Activated CD4-positive, alpha-beta T cell treated with anti-CD3 and anti-CD28 coated beads, Interleukin-2, amount 10 ng/mL, durations not matched to agents 7 days and 5 days (primary cell): ENCODE data around the gene IDUA. TPM values are rescaled to one million over a fixed set of nuclear protein-coding genes. Genes with fewer than 3 reads are reported as not detected.
A peak's percentile ranks its signal among the peaks of the same experiment; 100 is the strongest.

ENCODE experiments used
- CTCF ChIA-PET: fragments of 350-600 bp; sonication (Branson Sonifier 250); formaldehyde crosslinking; loops from one replicate; lab custom pipeline; 2021; ENCODE audit warnings: antibody characterized with exemption; lab: Charles Lee
- POLR2A ChIA-PET: fragments of 350-600 bp; sonication (Branson Sonifier 250); formaldehyde crosslinking; loops from one replicate; lab custom pipeline; 2021; ENCODE audit warnings: antibody characterized with exemption; lab: Charles Lee
- DNase-seq: peaks from one replicate; pipeline ENCODE4 v3.0.0-alpha.2; 2020
- H3K27ac Mint-ChIP-seq: one replicate; pipeline ENCODE4 v1.8.0; 2021; ENCODE audit warnings: mild to moderate bottlenecking, moderate library complexity, mixed read lengths
- H3K27me3 Mint-ChIP-seq: one replicate; pipeline ENCODE4 v1.8.0; 2021; ENCODE audit warnings: mixed read lengths
- H3K36me3 Mint-ChIP-seq: one replicate; pipeline ENCODE4 v1.8.0; 2021; ENCODE audit warnings: low read depth, mixed read lengths
- H3K4me1 Mint-ChIP-seq: one replicate; pipeline ENCODE4 v1.8.0; 2021; ENCODE audit warnings: mixed read lengths
- H3K4me3 Mint-ChIP-seq: one replicate; pipeline ENCODE4 v1.8.0; 2021; ENCODE audit warnings: mild to moderate bottlenecking, moderate library complexity, mixed read lengths
- H3K9me3 Mint-ChIP-seq: one replicate; pipeline ENCODE4 v1.8.0; 2021; ENCODE audit warnings: mixed read lengths
- total RNA-seq, 2 experiments: library from RNA; stranded (reverse); gene quantifications; one replicate each; pipeline ENCODE4 v1.2.3, GENCODE V29; 2021

The IDUA gene
- total RNA-seq, 2 experiments from 2014 or later = 35.0 to 43.3 TPM

GRCh38 chr4:1010395-1011021, 23.7 kb downstream of the IDUA start:
- H3K27ac Mint-ChIP-seq = peak overlapping the region; percentile 96
- H3K36me3 Mint-ChIP-seq = peaks cover 1% of the 10 kb centered on the region
- no peaks in the 10 kb centered on the region for H3K9me3 Mint-ChIP-seq
- H3K27me3 Mint-ChIP-seq = peaks cover 27% of the 10 kb centered on the region
- DNase-seq = peak; percentile 79
- POLR2A ChIA-PET = no interaction called here
- CTCF ChIA-PET = interaction anchor here (0.6 to 1.3 kb wide), 6 partner anchors 24 to 258 kb away, joined by 3 to 4 read pairs (median 3); partner anchors contain the start of gene IDUA
- peaks cover 20% of the 10 kb centered on the region for H3K4me1 Mint-ChIP-seq
- H3K4me3 Mint-ChIP-seq = peak overlapping the region; percentile 80

- CTCF ChIA-PET = interaction anchor here (0.6 to 1.3 kb wide), 4 partner anchors 34 to 228 kb away, joined by 3 read pairs; no protein-coding TSS in a partner anchor
- Mint-ChIP-seq H3K4me3 (peak within 1 kb of the TSS; percentile 80), H3K27me3 (peaks cover 27% of the 10 kb centered on the region), H3K36me3 (peaks cover 1% of the 10 kb centered on the region), H3K4me1 (peaks cover 20% of the 10 kb centered on the region), H3K27ac (peak within 1 kb of the TSS; percentile 96), H3K9me3 (no peaks in the 10 kb centered on the region)
- DNase-seq = peak; percentile 92
- POLR2A ChIA-PET = no interaction called here
These were observed 24.3 kb downstream of the IDUA start, which contains the start of gene FGFRL1 for GRCh38 chr4:1011022-1011665. Gene FGFRL1, plus strand, starts transcription at chr4:1011626. Its CDS starts 860 bp downstream, at chr4:1012486.

GRCh38 chr4:1011666-1012033, 24.8 kb downstream of the IDUA start:
- Mint-ChIP-seq H3K27ac (no peak overlapping the region), H3K4me1 (peaks cover 20% of the 10 kb centered on the region), H3K36me3 (peaks cover 1% of the 10 kb centered on the region), H3K4me3 (no peak overlapping the region), H3K27me3 (peaks cover 23% of the 10 kb centered on the region), H3K9me3 (no peaks in the 10 kb centered on the region)
- CTCF ChIA-PET = no interaction called here
- DNase-seq = no peak
- POLR2A ChIA-PET = no interaction called here

- POLR2A ChIA-PET = no interaction called here
- no peak overlapping the region for H3K27ac Mint-ChIP-seq
- peak; percentile 31 for DNase-seq
- peak overlapping the region; percentile 70 for H3K4me3 Mint-ChIP-seq
- CTCF ChIA-PET = no interaction called here
- H3K4me1 Mint-ChIP-seq = peaks cover 20% of the 10 kb centered on the region
- peaks cover 1% of the 10 kb centered on the region for H3K36me3 Mint-ChIP-seq
- no peaks in the 10 kb centered on the region for H3K9me3 Mint-ChIP-seq
- peaks cover 18% of the 10 kb centered on the region for H3K27me3 Mint-ChIP-seq
These were observed 25.3 kb downstream of the IDUA start for GRCh38 chr4:1012034-1012739.

GRCh38 chr4:1013225-1014073, 26.6 kb downstream of the IDUA start:
- CTCF ChIA-PET = no interaction called here
- Mint-ChIP-seq H3K4me1 (peaks cover 20% of the 10 kb centered on the region), H3K9me3 (no peaks in the 10 kb centered on the region), H3K27ac (no peak overlapping the region), H3K27me3 (peaks cover 7% of the 10 kb centered on the region), H3K4me3 (no peak overlapping the region), H3K36me3 (peaks cover 1% of the 10 kb centered on the region)
- DNase-seq = no peak
- POLR2A ChIA-PET = interaction anchor here (0.5 to 0.6 kb wide), 2 partner anchors 881 to 1544 kb away, joined by 4 read pairs; no protein-coding TSS in a partner anchor

- DNase-seq = no peak
- H3K4me1 Mint-ChIP-seq = peaks cover 13% of the 10 kb centered on the region
- CTCF ChIA-PET = no interaction called here
- H3K27me3 Mint-ChIP-seq = no peaks in the 10 kb centered on the region
- no peaks in the 10 kb centered on the region for H3K9me3 Mint-ChIP-seq
- POLR2A ChIA-PET = no interaction called here
- H3K36me3 Mint-ChIP-seq = no peaks in the 10 kb centered on the region
- no peak overlapping the region for H3K27ac Mint-ChIP-seq
- no peak overlapping the region for H3K4me3 Mint-ChIP-seq
These were observed 27.7 kb downstream of the IDUA start for GRCh38 chr4:1014291-1015167.

GRCh38 chr4:1015179-1015578, 28.3 kb downstream of the IDUA start:
- Mint-ChIP-seq H3K27ac (no peak overlapping the region), H3K36me3 (no peaks in the 10 kb centered on the region), H3K4me3 (no peak overlapping the region), H3K4me1 (peaks cover 15% of the 10 kb centered on the region), H3K27me3 (no peaks in the 10 kb centered on the region), H3K9me3 (no peaks in the 10 kb centered on the region)
- ChIA-PET POLR2A (no interaction called here), CTCF (no interaction called here)
- no peak for DNase-seq

- Mint-ChIP-seq H3K36me3 (no peaks in the 10 kb centered on the region), H3K4me3 (no peak overlapping the region), H3K9me3 (no peaks in the 10 kb centered on the region), H3K4me1 (peaks cover 11% of the 10 kb centered on the region), H3K27me3 (no peaks in the 10 kb centered on the region), H3K27ac (no peak overlapping the region)
- ChIA-PET POLR2A (no interaction called here), CTCF (no interaction called here)
- DNase-seq = no peak
These were observed 28.9 kb downstream of the IDUA start for GRCh38 chr4:1015746-1016145.

- no peaks in the 10 kb centered on the region for H3K9me3 Mint-ChIP-seq
- no peak overlapping the region for H3K4me3 Mint-ChIP-seq
- H3K27me3 Mint-ChIP-seq = no peaks in the 10 kb centered on the region
- CTCF ChIA-PET = interaction anchor here (1.5 kb wide), 1 partner anchor 276 kb away, joined by 3 read pairs; no protein-coding TSS in a partner anchor
- POLR2A ChIA-PET = no interaction called here
- H3K4me1 Mint-ChIP-seq = peaks cover 10% of the 10 kb centered on the region
- no peak for DNase-seq
- H3K36me3 Mint-ChIP-seq = no peaks in the 10 kb centered on the region
- H3K27ac Mint-ChIP-seq = no peak overlapping the region
These were observed 30.4 kb downstream of the IDUA start for GRCh38 chr4:1017211-1017610.

- ChIA-PET POLR2A (no interaction called here), CTCF (interaction anchor here (1.5 kb wide), 1 partner anchor 277 kb away, joined by 3 read pairs; no protein-coding TSS in a partner anchor)
- no peak for DNase-seq
- Mint-ChIP-seq H3K36me3 (no peaks in the 10 kb centered on the region), H3K4me3 (no peak overlapping the region), H3K27ac (no peak overlapping the region), H3K9me3 (no peaks in the 10 kb centered on the region), H3K4me1 (peaks cover 10% of the 10 kb centered on the region), H3K27me3 (no peaks in the 10 kb centered on the region)
These were observed 30.9 kb downstream of the IDUA start for GRCh38 chr4:1017706-1018105.

- H3K4me1 Mint-ChIP-seq = peaks cover 10% of the 10 kb centered on the region
- H3K4me3 Mint-ChIP-seq = no peak overlapping the region
- no peaks in the 10 kb centered on the region for H3K36me3 Mint-ChIP-seq
- no peaks in the 10 kb centered on the region for H3K27me3 Mint-ChIP-seq
- ChIA-PET CTCF (interaction anchor here (1.5 kb wide), 1 partner anchor 277 kb away, joined by 3 read pairs; no protein-coding TSS in a partner anchor), POLR2A (no interaction called here)
- DNase-seq = no peak
- no peak overlapping the region for H3K27ac Mint-ChIP-seq
- H3K9me3 Mint-ChIP-seq = no peaks in the 10 kb centered on the region
These were observed 31.5 kb downstream of the IDUA start for GRCh38 chr4:1018147-1019020.
